Endothelial cell of umbilical vein (primary cell): Measurements from ENCODE around the gene FSD1. TPM values are rescaled to one million over a fixed set of nuclear protein-coding genes. Genes with fewer than 3 reads are reported as not detected.
"Not testable (repeated sequence)": the region's sequence is repeated elsewhere in the genome, so short reads cannot be mapped to it uniquely, and the experiment has no call there.

Experiments
- BruUV-seq: library from RNA; stranded (reverse); fragments of 400-500 nt; replicated peaks from 2 replicates; lab custom pipeline; 2021; lab: Mats Ljungman, UMichigan
- CTCF ChIA-PET: fragments of 300-600, 350-600 bp; sonication (Branson Sonifier 250); formaldehyde crosslinking; loops from one replicate; lab custom pipeline; 2021; ENCODE audit warnings: antibody characterized with exemption, inconsistent platforms; lab: Charles Lee
- POLR2A ChIA-PET: fragments of 300-600, 350-600 bp; sonication (Branson Sonifier 250); formaldehyde crosslinking; loops from one replicate; lab custom pipeline; 2021; ENCODE audit warnings: antibody characterized with exemption, inconsistent platforms; lab: Charles Lee
- DNase-seq: peaks from one replicate; pipeline ENCODE4 v3.0.0-alpha.2; 2011; ENCODE audit warnings: low read depth, low spot score
- FAIRE-seq: peaks from 2 replicates; lab custom pipeline; 2011; peaks lifted over from hg19 to GRCh38; lab: Jason Lieb, UNC
- H2AFZ ChIP-seq: 2 replicates; pipeline ENCODE4 v1.6.0; 2012; ENCODE audit warnings: low read depth, low read length, control low read depth, inconsistent platforms
- H3K27ac ChIP-seq: 2 replicates; pipeline ENCODE4 v1.5.1; 2011; ENCODE audit warnings: low read depth, mild to moderate bottlenecking, control low read depth, low read length, moderate library complexity; ENCODE audit not compliant: insufficient read depth
- H3K27me3 ChIP-seq, 2 experiments: 2 replicates each; pipeline versions ENCODE4 v1.6.0 to v1.6.1; 2011; ENCODE audit warnings: low read length in 2 of 2, mixed read lengths in 1 of 2; ENCODE audit not compliant: control insufficient read depth in 2 of 2, insufficient read depth in 2 of 2
- H3K36me3 ChIP-seq, 2 experiments: 2 replicates in 1 of 2; 3 replicates in 1 of 2; pipeline ENCODE4 v1.5.1; 2011; ENCODE audit warnings: low read length in 2 of 2, mild to moderate bottlenecking in 1 of 2, moderate library complexity in 1 of 2; ENCODE audit not compliant: control insufficient read depth in 2 of 2, insufficient read depth in 2 of 2; ENCODE audit errors: extremely low read depth in 1 of 2
- H3K4me1 ChIP-seq: 3 replicates; pipeline ENCODE4 v1.5.1; 2011; ENCODE audit warnings: mild to moderate bottlenecking, low read length; ENCODE audit not compliant: control insufficient read depth, insufficient read depth; ENCODE audit errors: extremely low read depth
- H3K4me2 ChIP-seq: 2 replicates; pipeline ENCODE4 v1.6.1; 2011; ENCODE audit warnings: low read length, control low read depth, mixed read lengths; ENCODE audit not compliant: insufficient read depth
- H3K4me3 ChIP-seq, 3 experiments: fragments of 200-600 bp in 1 of 3; sonication (generic), shearing (Covaris generic) in 1 of 3; replicated peaks in 1 of 3; 2 replicates each; pipeline ENCODE4 v1.5.1; 2011 to 2016; ENCODE audit warnings: control low read depth in 3 of 3, low read length in 3 of 3, mild to moderate bottlenecking in 2 of 3, inconsistent platforms in 1 of 3, low read depth in 1 of 3, moderate library complexity in 1 of 3; ENCODE audit not compliant: insufficient read depth in 1 of 3
- H3K79me2 ChIP-seq: 2 replicates; pipeline ENCODE4 v1.6.0; 2012; ENCODE audit warnings: low read length, inconsistent platforms; ENCODE audit not compliant: control insufficient read depth, insufficient read depth
- H3K9ac ChIP-seq: replicated peaks from 2 replicates; pipeline ENCODE3; 2011; ENCODE audit warnings: low read length, control low read depth; ENCODE audit not compliant: insufficient read depth; ENCODE audit errors: extremely low read depth
- H3K9me1 ChIP-seq: replicated peaks from 3 replicates; pipeline ENCODE4 v1.6.0; 2011; ENCODE audit warnings: mild to moderate bottlenecking, low read length; ENCODE audit not compliant: control insufficient read depth, insufficient read depth; ENCODE audit errors: extremely low read depth
- H3K9me3 ChIP-seq: replicated peaks from 2 replicates; pipeline ENCODE4 v1.5.1; 2012; ENCODE audit warnings: low read length, inconsistent platforms; ENCODE audit not compliant: control insufficient read depth, insufficient read depth
- H4K20me1 ChIP-seq: replicated peaks from 2 replicates; pipeline ENCODE3; 2011; ENCODE audit warnings: mild to moderate bottlenecking, low read length; ENCODE audit not compliant: control insufficient read depth, insufficient read depth; ENCODE audit errors: extremely low read depth
- GATA2 ChIP-seq: IDR thresholded peaks from 2 replicates; pipeline ENCODE4 v1.7.0; 2011; ENCODE audit warnings: low read depth, mild to moderate bottlenecking, moderate library complexity, mixed read lengths, low read length; ENCODE audit not compliant: insufficient read length, insufficient read depth
- dilution Hi-C: fragments of 300-500 bp; cut with MboI; formaldehyde crosslinking; loops from one replicate; pipeline ENCODE4 v1.15.0; 2019; ENCODE audit warnings: low sequenced_read_pairs; ENCODE audit not compliant: extremely low pct_ligation_motif_present
- intact Hi-C: fragments of 100-400 bp; cut with micrococcal nuclease; formaldehyde crosslinking; loops from one replicate; pipeline ENCODE4 v1.10.0; 2022
- polyA plus RNA-seq, 4 experiments: library from polyadenylated mRNA; depleted of rRNA in 3 of 4; stranded (reverse) in 3 of 4; unstranded in 1 of 4; fragments of >200 nt; gene quantifications; 2 replicates each; pipeline versions ENCODE4 v1.2.1 to v1.2.3, GENCODE V29; 2011 to 2012; ENCODE audit warnings: missing spikeins in 1 of 4
- total RNA-seq: library from RNA; stranded (reverse); gene quantifications from 2 replicates; pipeline ENCODE4 v1.2.3, GENCODE V29; 2021

Gene FSD1
- total and polyA plus RNA-seq, 2 donors (not counting 3 experiments of a cell fraction or from before 2014, with no cell fraction given) = 25.8 to 55.5 TPM

GRCh38 chr19:4347521-4347920, 43.1 kb downstream of the FSD1 start:
- intact Hi-C loops (no loop called here), dilution Hi-C loops (no loop called here)
- no TSS peak for BruUV-seq
- FAIRE-seq = no peak
- H2AFZ ChIP-seq = no peak overlapping the region
- H3K4me3 ChIP-seq = no peak overlapping the region
- no peaks in the 10 kb centered on the region for H3K27me3 ChIP-seq
- no peak overlapping the region for H3K4me2 ChIP-seq
- H3K9ac ChIP-seq = no peak overlapping the region
- ChIA-PET CTCF (interaction anchor here (2.5 kb wide), 1 partner anchor 80 kb away, joined by 8 read pairs; no protein-coding TSS in a partner anchor), POLR2A (interaction anchor here (0.7 kb wide), 1 partner anchor 27 kb away, joined by 3 read pairs; no protein-coding TSS in a partner anchor)
- H3K9me3 ChIP-seq = no peaks in the 10 kb centered on the region
- peaks cover 7% of the 10 kb centered on the region for H3K4me1 ChIP-seq
- H3K79me2 ChIP-seq = no peaks in the 10 kb centered on the region
- H3K27ac ChIP-seq = no peak overlapping the region
- no peaks in the 10 kb centered on the region for H4K20me1 ChIP-seq
- no peak for TF ChIP-seq GATA2
- no peak for DNase-seq
- no peaks in the 10 kb centered on the region for H3K9me1 ChIP-seq
- H3K36me3 ChIP-seq = peaks cover 2 to 4% of the 10 kb centered on the region in 2 experiments

- H3K4me1 ChIP-seq, FAIRE-seq, H3K9ac ChIP-seq, H3K9me1 ChIP-seq, DNase-seq, H3K9me3 ChIP-seq, H3K4me2 ChIP-seq, H3K27me3 ChIP-seq, dilution Hi-C loops, BruUV-seq, H2AFZ ChIP-seq, H4K20me1 ChIP-seq, intact Hi-C loops, H3K36me3 ChIP-seq, H3K4me3 ChIP-seq, POLR2A ChIA-PET, H3K27ac ChIP-seq, H3K79me2 ChIP-seq: not testable (repeated sequence)
- CTCF ChIA-PET = interaction anchor here (2.5 kb wide), 1 partner anchor 82 kb away, joined by 8 read pairs; no protein-coding TSS in a partner anchor
Observed at GRCh38 chr19:4349225-4349624, 44.8 kb downstream of the FSD1 start.
